Lung (tissue), 12 donors: ENCODE measurements around the gene KCNC4. TPM values are rescaled to one million over a fixed set of nuclear protein-coding genes. Genes with fewer than 3 reads are reported as not detected.

Experiments
- ATAC-seq: fragments of 200-7000 bp; cut with Tn5 transposase; one replicate; pipeline ENCODE4 v1.9.1; 2020; ENCODE audit warnings: moderate number of reproducible peaks; ENCODE audit not compliant: insufficient read depth, low FRiP score
- DNase-seq, 3 donors: peaks; one replicate each; pipeline ENCODE4 v3.0.0-alpha.2; 2013 to 2017
- H3K27ac ChIP-seq, 2 donors: one replicate each; pipeline ENCODE4 v1.5.1; 2013; ENCODE audit warnings: mild to moderate bottlenecking in 2 of 2, moderate library complexity in 2 of 2, control low read depth in 1 of 2, inconsistent platforms in 1 of 2, low read depth in 1 of 2, low read length in 1 of 2
- H3K27me3 ChIP-seq, 3 donors: one replicate each; pipeline ENCODE4 v1.5.1; 2013; ENCODE audit warnings: low read length in 2 of 3; ENCODE audit not compliant: control insufficient read depth in 3 of 3, insufficient read depth in 3 of 3
- H3K36me3 ChIP-seq, 4 donors: one replicate each; pipeline ENCODE4 v1.5.1; 2013; ENCODE audit warnings: low read length in 4 of 4, mild to moderate bottlenecking in 1 of 4, moderate library complexity in 1 of 4; ENCODE audit not compliant: control insufficient read depth in 4 of 4, insufficient read depth in 4 of 4
- H3K4me1 ChIP-seq, 5 donors: one replicate each; pipeline ENCODE4 v1.5.1; 2013; ENCODE audit warnings: low read length in 5 of 5, mild to moderate bottlenecking in 2 of 5, moderate library complexity in 1 of 5; ENCODE audit not compliant: control insufficient read depth in 5 of 5, insufficient read depth in 5 of 5
- H3K4me3 ChIP-seq: one replicate; pipeline ENCODE4 v1.5.1; 2013; ENCODE audit warnings: mild to moderate bottlenecking, control low read depth, moderate library complexity
- H3K9ac ChIP-seq, 2 donors: one replicate each; pipeline ENCODE4 v1.5.1; 2013; ENCODE audit warnings: low read length in 2 of 2, control low read depth in 1 of 2; ENCODE audit not compliant: insufficient read depth in 1 of 2
- H3K9me3 ChIP-seq, 4 donors: one replicate each; pipeline ENCODE4 v1.5.1; 2013; ENCODE audit warnings: low read length in 3 of 4, mild to moderate bottlenecking in 1 of 4, moderate library complexity in 1 of 4; ENCODE audit not compliant: control insufficient read depth in 4 of 4, insufficient read depth in 3 of 4
- WGBS, 2 donors: extraction: QIAGEN DNeasy Blood & Tissue Kit; methylation state at CpG; one replicate each; pipeline ENCODE4 v1.1.7; 2013; 5-methylcytosine and 5-hydroxymethylcytosine counted together
- polyA plus RNA-seq, 2 donors: library from polyadenylated mRNA; stranded (reverse); fragments of 200-250 nt; gene quantifications; one replicate each; pipeline ENCODE4 v1.2.1, GENCODE V29; 2013
- total RNA-seq, 2 donors: library from RNA; depleted of rRNA in 1 of 2; stranded (reverse); fragments of >200 nt in 1 of 2; gene quantifications; one replicate each; pipeline ENCODE4 v1.2.1, GENCODE V29; 2014 to 2021
- TF ChIP-seq, protein P1 (sequence below): IDR thresholded peaks from 2 replicates; pipeline ENCODE4 v1.5.1; 2012; ENCODE audit warnings: mild to moderate bottlenecking; ENCODE audit errors: control extremely low read depth, extremely low read depth
- donor health status: control.
- donor health status: control.
- donor health status: Bipolar disorder and iron deficiency.
- donor health status: healthy.
- donor health status: DM: yes; HTN: yes; CAD: no.

The KCNC4 gene
- total and polyA plus RNA-seq, 4 donors, result 3.1 to 9.2 (median 3.5) TPM

GRCh38 chr1:110177775-110178174 lies 32.3 kb upstream of the KCNC4 start:
- Histone ChIP-seq H3K27me3 (peaks cover 0 to 10% (median 2%) of the 10 kb centered on the region in 3 donors), H3K36me3 (no peaks in the 10 kb centered on the region), H3K9me3 (peaks cover 0 to 4% (median 0%) of the 10 kb centered on the region in 4 donors), H3K27ac (no peak overlapping the region), H3K4me1 (peaks cover 0 to 4% (median 0%) of the 10 kb centered on the region in 5 donors), H3K9ac (no peak overlapping the region), H3K4me3 (no peak overlapping the region)
- no peak for DNase-seq
- TF ChIP-seq, protein P1, sequence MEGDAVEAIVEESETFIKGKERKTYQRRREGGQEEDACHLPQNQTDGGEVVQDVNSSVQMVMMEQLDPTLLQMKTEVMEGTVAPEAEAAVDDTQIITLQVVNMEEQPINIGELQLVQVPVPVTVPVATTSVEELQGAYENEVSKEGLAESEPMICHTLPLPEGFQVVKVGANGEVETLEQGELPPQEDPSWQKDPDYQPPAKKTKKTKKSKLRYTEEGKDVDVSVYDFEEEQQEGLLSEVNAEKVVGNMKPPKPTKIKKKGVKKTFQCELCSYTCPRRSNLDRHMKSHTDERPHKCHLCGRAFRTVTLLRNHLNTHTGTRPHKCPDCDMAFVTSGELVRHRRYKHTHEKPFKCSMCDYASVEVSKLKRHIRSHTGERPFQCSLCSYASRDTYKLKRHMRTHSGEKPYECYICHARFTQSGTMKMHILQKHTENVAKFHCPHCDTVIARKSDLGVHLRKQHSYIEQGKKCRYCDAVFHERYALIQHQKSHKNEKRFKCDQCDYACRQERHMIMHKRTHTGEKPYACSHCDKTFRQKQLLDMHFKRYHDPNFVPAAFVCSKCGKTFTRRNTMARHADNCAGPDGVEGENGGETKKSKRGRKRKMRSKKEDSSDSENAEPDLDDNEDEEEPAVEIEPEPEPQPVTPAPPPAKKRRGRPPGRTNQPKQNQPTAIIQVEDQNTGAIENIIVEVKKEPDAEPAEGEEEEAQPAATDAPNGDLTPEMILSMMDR, result no peak
- ATAC-seq, result no peak
- WGBS, 2 donors, result 55 to 73% methylated on average over 4 of the region's 4 CpGs

- Histone ChIP-seq H3K27ac (no peak overlapping the region), H3K36me3 (no peaks in the 10 kb centered on the region), H3K9me3 (no peaks in the 10 kb centered on the region), H3K4me1 (peaks cover 0 to 5% (median 0%) of the 10 kb centered on the region in 5 donors), H3K27me3 (peaks cover 0 to 24% (median 0%) of the 10 kb centered on the region in 3 donors), H3K4me3 (no peak overlapping the region), H3K9ac (no peak overlapping the region)
- DNase-seq (no peak), ATAC-seq (no peak)
- TF ChIP-seq, protein P1, result no peak
- 81 to 88% methylated on average over 12 of the region's 12 CpGs for WGBS, 2 donors
Measured at GRCh38 chr1:110183642-110184167, 26.4 kb upstream of the KCNC4 start.

DNA sequence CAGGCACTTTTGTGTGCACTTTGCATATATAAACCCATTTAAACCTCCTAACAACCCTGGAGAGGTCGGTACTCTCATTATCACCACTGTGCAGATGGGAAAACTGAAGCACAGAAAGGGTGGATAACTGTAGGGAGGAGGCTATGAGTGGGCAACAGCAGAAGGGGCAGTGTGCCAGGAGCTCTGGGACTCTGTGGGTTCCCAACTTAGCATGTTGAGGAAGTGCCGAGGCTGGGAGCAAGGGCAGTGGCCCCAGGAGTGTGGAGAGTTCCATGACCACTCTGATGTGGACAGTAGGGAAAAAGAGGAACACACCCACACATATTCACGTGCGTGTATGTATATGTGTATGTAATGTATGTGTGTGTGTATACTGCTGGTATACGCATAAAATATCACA lies 25.7 kb upstream of the KCNC4 start:
- no peaks in the 10 kb centered on the region for H3K36me3 ChIP-seq
- ATAC-seq, result no peak
- H3K9ac ChIP-seq, result no peak overlapping the region

More for the DNA sequence above, 25.7 kb upstream of the KCNC4 start:
- TF ChIP-seq, protein P1, result no peak
- Histone ChIP-seq H3K27ac (no peak overlapping the region), H3K4me1 (peaks cover 0 to 5% (median 0%) of the 10 kb centered on the region in 5 donors), H3K27me3 (peaks cover 0 to 24% (median 0%) of the 10 kb centered on the region in 3 donors), H3K9me3 (no peaks in the 10 kb centered on the region), H3K4me3 (no peak overlapping the region)
- 57 to 70% methylated on average over 5 of the region's 5 CpGs for WGBS, 2 donors
- no peak for DNase-seq
